Measurements from ENCODE around the gene CX3CL1. TPM values are rescaled to one million over a fixed set of nuclear protein-coding genes. Genes with fewer than 3 reads are reported as not detected.

Gene CX3CL1
- total RNA-seq, 3 donors from 2014 or later, result 6.2 to 164 (median 58.0) TPM

DNA sequence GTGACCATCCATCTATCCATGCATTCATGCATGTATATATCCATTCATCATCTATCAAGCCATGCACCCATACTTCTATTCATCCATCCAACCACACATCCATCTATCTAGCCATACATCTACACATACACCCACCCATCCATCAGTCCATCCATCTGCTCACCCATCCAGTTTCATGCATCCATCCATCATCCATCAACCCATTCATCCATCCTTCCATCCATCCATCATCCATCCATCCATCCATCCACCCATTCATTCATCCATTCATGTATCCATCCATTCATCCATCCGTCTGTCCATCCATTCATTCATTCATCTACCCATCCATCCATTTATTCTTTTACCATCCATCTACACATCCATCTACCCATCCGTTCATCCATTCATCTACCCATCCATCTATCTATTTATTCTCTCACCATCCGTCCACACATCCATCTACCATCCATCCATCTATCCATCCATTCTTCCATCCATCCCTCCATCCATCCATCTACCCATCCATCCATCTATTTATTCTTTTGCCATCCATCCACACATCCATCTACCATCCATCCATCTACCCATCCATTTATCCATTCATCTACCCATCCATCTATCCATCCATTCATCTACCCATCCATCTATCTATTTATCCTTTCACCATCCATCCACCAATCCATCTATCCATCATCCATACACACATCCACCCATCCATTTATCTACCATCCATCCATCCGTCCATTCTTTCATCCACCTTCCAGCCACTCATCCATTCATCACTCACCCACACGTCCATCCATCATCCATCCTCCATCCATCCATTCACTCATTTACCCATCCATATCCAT is 35.4 kb downstream of the CX3CL1 start:
- no peaks in the 10 kb centered on the region for H3K4me1 ChIP-seq
- no peaks in the 10 kb centered on the region for H3K9me3 ChIP-seq
- intact Hi-C loops (cut with DNase I; ENCODE audit: low total_unique reads), result no loop called here
- no peak for TF ChIP-seq POLR2A (IDR thresholded peaks at IDR 0.05)
- TF ChIP-seq, protein P1, sequence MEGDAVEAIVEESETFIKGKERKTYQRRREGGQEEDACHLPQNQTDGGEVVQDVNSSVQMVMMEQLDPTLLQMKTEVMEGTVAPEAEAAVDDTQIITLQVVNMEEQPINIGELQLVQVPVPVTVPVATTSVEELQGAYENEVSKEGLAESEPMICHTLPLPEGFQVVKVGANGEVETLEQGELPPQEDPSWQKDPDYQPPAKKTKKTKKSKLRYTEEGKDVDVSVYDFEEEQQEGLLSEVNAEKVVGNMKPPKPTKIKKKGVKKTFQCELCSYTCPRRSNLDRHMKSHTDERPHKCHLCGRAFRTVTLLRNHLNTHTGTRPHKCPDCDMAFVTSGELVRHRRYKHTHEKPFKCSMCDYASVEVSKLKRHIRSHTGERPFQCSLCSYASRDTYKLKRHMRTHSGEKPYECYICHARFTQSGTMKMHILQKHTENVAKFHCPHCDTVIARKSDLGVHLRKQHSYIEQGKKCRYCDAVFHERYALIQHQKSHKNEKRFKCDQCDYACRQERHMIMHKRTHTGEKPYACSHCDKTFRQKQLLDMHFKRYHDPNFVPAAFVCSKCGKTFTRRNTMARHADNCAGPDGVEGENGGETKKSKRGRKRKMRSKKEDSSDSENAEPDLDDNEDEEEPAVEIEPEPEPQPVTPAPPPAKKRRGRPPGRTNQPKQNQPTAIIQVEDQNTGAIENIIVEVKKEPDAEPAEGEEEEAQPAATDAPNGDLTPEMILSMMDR (IDR thresholded peaks at IDR 0.05), result no peak
- DNase-seq (ENCODE audit: low spot score in 2 of 2), result no peak
- no peaks in the 10 kb centered on the region for H3K27me3 ChIP-seq
- no peak overlapping the region for H3K4me3 ChIP-seq
- H3K36me3 ChIP-seq, result no peaks in the 10 kb centered on the region
- no peak overlapping the region for H3K27ac ChIP-seq

DNA sequence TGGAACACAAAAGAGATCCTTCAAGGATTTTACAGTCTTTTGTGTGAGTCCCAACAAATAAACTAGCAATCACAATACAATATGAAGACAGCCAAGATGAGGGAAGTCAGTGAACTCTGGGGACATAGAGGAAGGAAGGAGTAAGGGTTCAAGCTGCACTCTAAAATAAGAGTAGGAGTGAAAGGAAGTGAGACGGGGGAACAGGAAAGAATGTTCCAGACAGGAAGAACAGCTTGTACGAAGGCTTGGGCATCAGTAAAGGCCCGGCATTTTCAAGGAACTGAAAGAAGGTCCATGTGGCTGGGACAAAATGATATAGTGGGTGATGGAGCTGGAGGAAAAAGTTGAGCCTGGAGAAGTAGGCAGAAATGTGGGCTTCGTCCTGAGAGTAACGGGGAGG is 36.8 kb downstream of the CX3CL1 start:
- TF ChIP-seq POLR2AphosphoS5 (IDR thresholded peaks at IDR 0.05), result no peak
- TF ChIP-seq, protein P1 (IDR thresholded peaks at IDR 0.05), result no peak
- no peak for TF ChIP-seq POLR2A (IDR thresholded peaks at IDR 0.05)
- Histone ChIP-seq H3K9me3 (no peaks in the 10 kb centered on the region), H3K36me3 (no peaks in the 10 kb centered on the region), H3K27ac (peak overlapping the region in 1 of 2 donors; percentile 1), H3K4me3 (no peak overlapping the region), H3K27me3 (no peaks in the 10 kb centered on the region), H3K4me1 (no peaks in the 10 kb centered on the region)
- intact Hi-C loops (cut with DNase I; ENCODE audit: low total_unique reads), result no loop called here
- no peak for DNase-seq (ENCODE audit: low spot score in 2 of 2)

DNA sequence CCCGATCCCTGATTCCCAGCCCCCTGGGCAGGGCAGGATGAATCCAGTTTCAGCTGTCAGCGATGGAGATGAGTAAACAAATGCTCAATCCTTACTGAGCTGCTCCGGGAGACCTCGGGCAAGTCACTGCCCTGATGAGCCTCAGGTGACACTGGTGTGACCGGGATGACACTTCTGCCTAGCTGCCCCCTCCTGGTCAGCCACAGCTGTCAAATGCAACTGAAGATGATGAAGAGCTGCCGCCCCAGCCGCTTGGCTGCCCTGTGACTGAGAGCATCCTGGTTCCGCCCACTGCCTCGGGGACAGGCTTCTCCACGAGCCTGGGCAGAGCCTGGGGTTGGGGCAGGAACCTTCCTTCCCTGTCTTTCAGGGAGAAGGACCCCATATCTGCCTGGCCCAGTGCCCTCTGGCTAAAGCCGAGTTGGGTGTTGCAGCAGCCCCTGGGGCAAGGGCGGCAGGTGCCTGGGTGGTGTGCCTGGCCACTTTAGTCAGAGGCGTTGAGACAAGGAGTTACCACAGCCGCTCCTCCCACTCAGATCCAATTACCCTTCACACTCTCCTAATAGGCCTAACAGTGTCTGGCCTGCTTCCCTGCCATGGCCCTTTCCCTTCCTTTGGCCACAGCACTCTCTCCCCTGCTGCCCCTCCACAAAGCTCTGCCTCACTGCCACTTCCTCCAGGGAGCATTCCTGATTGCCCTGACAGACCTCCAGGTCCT is 37.7 kb downstream of the CX3CL1 start:
- Histone ChIP-seq H3K27me3 (no peaks in the 10 kb centered on the region), H3K4me3 (no peak overlapping the region), H3K27ac (peak overlapping the region in 1 of 2 donors; percentile 38), H3K9me3 (no peaks in the 10 kb centered on the region), H3K36me3 (no peaks in the 10 kb centered on the region), H3K4me1 (no peaks in the 10 kb centered on the region)
- intact Hi-C loops (cut with DNase I; ENCODE audit: low total_unique reads), result no loop called here
- no peak for DNase-seq (ENCODE audit: low spot score in 2 of 2)
- TF ChIP-seq, protein P1 (IDR thresholded peaks at IDR 0.05), result no peak
- TF ChIP-seq POLR2AphosphoS5 (IDR thresholded peaks at IDR 0.05) (no peak), POLR2A (IDR thresholded peaks at IDR 0.05) (no peak)

DNA sequence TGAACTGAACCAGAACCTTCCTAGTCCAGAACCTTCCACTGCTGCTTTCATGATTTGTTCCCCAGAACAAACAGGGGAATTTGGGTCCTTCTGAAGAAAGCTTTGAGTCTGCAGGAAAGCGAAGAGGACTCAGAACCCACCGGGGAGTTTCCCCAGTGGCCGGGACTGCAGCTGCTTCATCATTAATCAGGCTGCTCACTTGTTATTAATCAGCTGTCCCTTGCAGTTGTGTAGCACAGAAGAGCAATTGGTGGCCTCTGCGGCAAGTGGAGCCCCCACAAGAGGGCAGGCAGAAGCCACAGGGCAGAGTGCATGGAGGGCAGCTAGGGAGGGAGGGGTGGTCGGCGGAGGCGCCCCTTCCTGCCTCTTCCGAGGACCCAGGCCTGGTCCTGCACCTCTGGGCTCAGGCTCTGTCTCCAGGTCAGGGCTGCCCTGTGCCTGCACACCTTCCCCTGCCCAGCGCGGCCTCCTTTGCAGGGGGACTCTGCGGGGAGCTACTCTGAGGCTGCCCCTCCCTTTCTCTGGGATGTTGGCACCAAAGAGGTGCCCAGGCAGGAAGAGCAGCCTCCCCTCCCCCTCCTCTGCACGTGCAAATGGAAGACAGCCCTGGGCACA is 39.2 kb downstream of the CX3CL1 start:
- no peak for DNase-seq (ENCODE audit: low spot score in 2 of 2)
- intact Hi-C loops (cut with DNase I; ENCODE audit: low total_unique reads), result no loop called here

More for the DNA sequence above, 39.2 kb downstream of the CX3CL1 start:
- Histone ChIP-seq H3K9me3 (no peaks in the 10 kb centered on the region), H3K4me3 (no peak overlapping the region), H3K36me3 (no peaks in the 10 kb centered on the region), H3K27me3 (no peaks in the 10 kb centered on the region), H3K27ac (no peak overlapping the region), H3K4me1 (no peaks in the 10 kb centered on the region)
- no peak for TF ChIP-seq POLR2AphosphoS5 (IDR thresholded peaks at IDR 0.05)
- TF ChIP-seq, protein P1 (IDR thresholded peaks at IDR 0.05), result no peak
- no peak for TF ChIP-seq POLR2A (IDR thresholded peaks at IDR 0.05)

All from breast epithelium (tissue), 4 donors.